HepG2 (cell line): ENCODE measurements around the gene BLOC1S2. TPM values are rescaled to one million over a fixed set of nuclear protein-coding genes. Genes with fewer than 3 reads are reported as not detected.

Experiments used
- ATAC-seq: fragments of 200-7000 bp; cut with Tn5 transposase; 3 replicates; pipeline ENCODE4 v1.9.1; 2020; ENCODE audit warnings: mild to moderate bottlenecking, moderate library complexity
- BruUV-seq: library from RNA; stranded (reverse); fragments of 400-500 nt; replicated peaks from 2 replicates; lab custom pipeline; 2021; lab: Mats Ljungman, UMichigan
- CTCF ChIA-PET: fragments of 300-600 bp; formaldehyde crosslinking; extraction: SDS; loops from one replicate; lab custom pipeline; 2021; ENCODE audit warnings: low total read pairs, inconsistent platforms, low intra/inter-chr PET ratio; lab: Yijun Ruan, JAX
- POLR2A ChIA-PET: fragments of 350-600 bp; sonication (Branson Sonifier 250); formaldehyde crosslinking; loops from one replicate; lab custom pipeline; 2020; ENCODE audit warnings: antibody characterized with exemption, inconsistent platforms; lab: Yijun Ruan, JAX
- DNase-seq: peaks from one replicate; pipeline ENCODE4 v3.0.0-alpha.2; 2015; ENCODE audit warnings: low spot score
- FAIRE-seq: peaks from 3 replicates; lab custom pipeline; 2011; peaks lifted over from hg19 to GRCh38; lab: Jason Lieb, UNC
- H2AFZ ChIP-seq: one replicate; pipeline ENCODE4 v1.6.1; 2011; ENCODE audit warnings: low read length, inconsistent platforms
- H3K27ac ChIP-seq: fragments of 300-600 bp; 3 replicates; pipeline ENCODE4 v1.8.0; 2011; ENCODE audit warnings: mixed run types, mild to moderate bottlenecking, mixed read lengths, low read length, inconsistent platforms; ENCODE audit not compliant: insufficient read depth; ENCODE audit errors: extremely low read length
- H3K27me3 ChIP-seq, 2 experiments: fragments of 200-600 bp in 1 of 2; 2 replicates in 1 of 2; 3 replicates in 1 of 2; pipeline versions ENCODE4 v1.6.0 to v1.8.0; 2011; ENCODE audit warnings: low read length in 2 of 2, mild to moderate bottlenecking in 2 of 2, moderate library complexity in 2 of 2, inconsistent platforms in 1 of 2; ENCODE audit not compliant: insufficient read depth in 2 of 2, control insufficient read depth in 1 of 2
- H3K36me3 ChIP-seq, 2 experiments: fragments of 200-600 bp in 1 of 2; replicated peaks in 1 of 2; 2 replicates in 1 of 2; 3 replicates in 1 of 2; pipeline versions ENCODE4 v1.5.1 to v1.8.0; 2011; ENCODE audit warnings: low read length in 2 of 2, inconsistent platforms in 1 of 2; ENCODE audit not compliant: insufficient read depth in 2 of 2, control insufficient read depth in 1 of 2
- H3K4me1 ChIP-seq: 2 replicates; pipeline ENCODE4 v1.5.1; 2012; ENCODE audit warnings: low read length, inconsistent platforms; ENCODE audit not compliant: insufficient read depth
- H3K4me2 ChIP-seq: 2 replicates; pipeline ENCODE4 v1.6.0; 2011; ENCODE audit warnings: low read depth, low read length, inconsistent platforms
- H3K4me3 ChIP-seq, 3 experiments: fragments of 200-600 bp in 1 of 3; sonication (generic), shearing (Covaris generic) in 1 of 3; replicated peaks in 1 of 3; 2 replicates each; pipeline ENCODE4 v1.5.1; 2011 to 2016; ENCODE audit warnings: low read length in 3 of 3, inconsistent platforms in 2 of 3, low read depth in 2 of 3, mild to moderate bottlenecking in 2 of 3, control low read depth in 1 of 3, mixed read lengths in 1 of 3; ENCODE audit not compliant: insufficient read depth in 1 of 3
- H3K79me2 ChIP-seq: one replicate; pipeline ENCODE4 v1.6.1; 2011; ENCODE audit warnings: low read length, inconsistent platforms; ENCODE audit not compliant: insufficient read depth
- H3K9ac ChIP-seq: 2 replicates; pipeline ENCODE4 v1.6.0; 2011; ENCODE audit warnings: mild to moderate bottlenecking, low read depth, low read length, inconsistent platforms; ENCODE audit not compliant: insufficient read depth
- H3K9me3 ChIP-seq: 2 replicates; pipeline ENCODE4 v1.5.1; 2012; ENCODE audit warnings: mild to moderate bottlenecking, low read length
- H4K20me1 ChIP-seq: 2 replicates; pipeline ENCODE4 v1.6.0; 2011; ENCODE audit warnings: inconsistent platforms, mild to moderate bottlenecking, low read length, moderate library complexity; ENCODE audit not compliant: insufficient read depth
- ATF7-NPFF ChIP-seq: sonication (generic); formaldehyde crosslinking; IDR thresholded peaks from 2 replicates; pipeline ENCODE4 v1.8.1; 2023; ENCODE audit warnings: mild to moderate bottlenecking, low read depth, missing genetic modification reagents, moderate library complexity
- ELK4 ChIP-seq: sonication (generic); formaldehyde crosslinking; IDR thresholded peaks from 2 replicates; pipeline ENCODE4 v1.9.0; 2021; ENCODE audit warnings: missing genetic modification reagents, borderline replicate concordance
- HCFC1 ChIP-seq: fragments of 150-350 bp; IDR thresholded peaks from 2 replicates; pipeline ENCODE4 v1.6.1; 2014; ENCODE audit warnings: low read depth, low read length
- HOXA7 ChIP-seq: sonication (generic); formaldehyde crosslinking; IDR thresholded peaks from 2 replicates; pipeline ENCODE4 v1.8.1; 2022; ENCODE audit warnings: mild to moderate bottlenecking, missing genetic modification reagents, moderate library complexity
- SNAPC4 ChIP-seq: sonication (generic); formaldehyde crosslinking; IDR thresholded peaks from 2 replicates; pipeline ENCODE4 v1.4.0; 2020; ENCODE audit warnings: mild to moderate bottlenecking, missing genetic modification reagents
- SRSF1 ChIP-seq: fragments of 200-400 bp; formaldehyde crosslinking; optimal IDR thresholded peaks from 2 replicates; pipeline ENCODE3; 2017; ENCODE audit warnings: mild to moderate bottlenecking, low read depth, low read length, moderate library complexity
- ZNF136 ChIP-seq: sonication (generic); formaldehyde crosslinking; IDR thresholded peaks from 2 replicates; pipeline ENCODE4 v1.8.1; 2022; ENCODE audit warnings: low read depth, mild to moderate bottlenecking, moderate library complexity, missing genetic modification reagents
- ZNF543 ChIP-seq: sonication (generic); formaldehyde crosslinking; IDR thresholded peaks from 2 replicates; pipeline ENCODE4 v1.4.0; 2020; ENCODE audit warnings: mild to moderate bottlenecking, missing genetic modification reagents
- ZNF747 ChIP-seq: sonication (generic); formaldehyde crosslinking; IDR thresholded peaks from 2 replicates; pipeline ENCODE4 v1.8.1; 2023; ENCODE audit warnings: missing genetic modification reagents, mild to moderate bottlenecking, borderline replicate concordance
- ZNF883 ChIP-seq: sonication (generic); formaldehyde crosslinking; IDR thresholded peaks from 2 replicates; pipeline ENCODE4 v1.5.1; 2020; ENCODE audit warnings: mild to moderate bottlenecking, missing genetic modification reagents; ENCODE audit errors: not compliant biosample characterization
- ZNF891 ChIP-seq: sonication (generic); formaldehyde crosslinking; IDR thresholded peaks from 2 replicates; pipeline ENCODE4 v1.5.0; 2020; ENCODE audit warnings: mild to moderate bottlenecking, missing genetic modification reagents
- whole genome bisulfite sequencing: methylation state at CpG from one replicate; pipeline ENCODE4 v1.1.6; 2017; ENCODE audit warnings: low lambda C conversion rate; 5-methylcytosine and 5-hydroxymethylcytosine counted together
- in situ Hi-C: cut with HindIII; loops from 2 replicates; pipeline ENCODE4 v1.10.0; 2017; ENCODE audit warnings: low pct_unique_long_range_greater_than_20kb; ENCODE audit not compliant: extremely low pct_ligation_motif_present
- intact Hi-C: fragments of 100-400 bp; cut with micrococcal nuclease; formaldehyde crosslinking; loops from one replicate; pipeline ENCODE4 v1.10.0; 2022; ENCODE audit not compliant: unreplicated experiment
- polyA plus RNA-seq, 8 experiments: library from polyadenylated mRNA; depleted of rRNA in 3 of 8; stranded (reverse) in 7 of 8; unstranded in 1 of 8; fragments of >200 nt; fragmentation: Illumina TruSeq in 4 of 8; extraction: Trizol in 4 of 8; gene quantifications; 2 replicates each; pipeline versions ENCODE4 v1.2.1 to v1.2.3, GENCODE V29; 2011 to 2016; ENCODE audit warnings: low read depth in 4 of 8, missing spikeins in 1 of 8, mixed read lengths in 1 of 8; ENCODE audit not compliant: insufficient read depth in 1 of 8
- total RNA-seq, 5 experiments: library from RNA; depleted of rRNA; stranded (reverse); fragments of >200 nt; fragmentation: Illumina TruSeq; extraction: Trizol; gene quantifications; 2 replicates each; pipeline ENCODE4 v1.2.3, GENCODE V29; 2016; ENCODE audit warnings: low read depth in 1 of 5
- TF ChIP-seq, protein P1 (sequence below): sonication (generic); formaldehyde crosslinking; IDR thresholded peaks from 2 replicates; pipeline ENCODE4 v1.4.0; 2020; ENCODE audit warnings: mild to moderate bottlenecking, missing genetic modification reagents

BLOC1S2 gene
- total and polyA plus RNA-seq, 2 of the 13 experiments (the other 11 are each of a cell fraction or from before 2014, with no cell fraction given) = 22.3 to 64.4 TPM

- peak within 1 kb of the TSS; percentile 79 to 100 (median 98) for H3K4me3 ChIP-seq
- H3K36me3 ChIP-seq = no peaks in the 10 kb centered on the region; a peak in 1 of 5 replicates
- peak within 1 kb of the TSS; percentile 83 for H3K27ac ChIP-seq
- H3K4me2 ChIP-seq = peak within 1 kb of the TSS; percentile 76
- H4K20me1 ChIP-seq = no peaks in the 10 kb centered on the region
- peak within 1 kb of the TSS; percentile 95 for H2AFZ ChIP-seq
- H3K79me2 ChIP-seq = peaks cover 18% of the 10 kb centered on the region
- H3K4me1 ChIP-seq = peaks cover 39% of the 10 kb centered on the region
- peak; percentile 76 for DNase-seq
- BruUV-seq = TSS peak; percentile 98
- in situ Hi-C loops = no loop called here
- no peaks in the 10 kb centered on the region for H3K9me3 ChIP-seq
- intact Hi-C loops = no loop called here
- CTCF ChIA-PET = no interaction called here
- WGBS = 5% methylated on average over 41 of the region's 49 CpGs
- FAIRE-seq = peak; percentile 79
- H3K9ac ChIP-seq = peak within 1 kb of the TSS; percentile 93
- POLR2A ChIA-PET = no interaction called here
- ATAC-seq = peak; percentile 90
- H3K27me3 ChIP-seq = no peaks in the 10 kb centered on the region; a peak in 1 of 5 replicates
- TF ChIP-seq ZNF891 (CRISPR knock-in tag) = no peak
- TF ChIP-seq ZNF747 (CRISPR knock-in tag) = no peak
- TF ChIP-seq ZNF136 (CRISPR knock-in tag) = peak; percentile 74; the same call in 1 of the 2 replicates
- no peak for TF ChIP-seq ZNF883 (CRISPR knock-in tag)
- TF ChIP-seq, protein P1, sequence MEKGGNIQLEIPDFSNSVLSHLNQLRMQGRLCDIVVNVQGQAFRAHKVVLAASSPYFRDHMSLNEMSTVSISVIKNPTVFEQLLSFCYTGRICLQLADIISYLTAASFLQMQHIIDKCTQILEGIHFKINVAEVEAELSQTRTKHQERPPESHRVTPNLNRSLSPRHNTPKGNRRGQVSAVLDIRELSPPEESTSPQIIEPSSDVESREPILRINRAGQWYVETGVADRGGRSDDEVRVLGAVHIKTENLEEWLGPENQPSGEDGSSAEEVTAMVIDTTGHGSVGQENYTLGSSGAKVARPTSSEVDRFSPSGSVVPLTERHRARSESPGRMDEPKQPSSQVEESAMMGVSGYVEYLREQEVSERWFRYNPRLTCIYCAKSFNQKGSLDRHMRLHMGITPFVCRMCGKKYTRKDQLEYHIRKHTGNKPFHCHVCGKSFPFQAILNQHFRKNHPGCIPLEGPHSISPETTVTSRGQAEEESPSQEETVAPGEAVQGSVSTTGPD = no peak
- no peak for TF ChIP-seq ELK4 (CRISPR knock-in tag)
- TF ChIP-seq SRSF1 = no peak
- no peak for TF ChIP-seq SNAPC4 (CRISPR knock-in tag)
- TF ChIP-seq ZNF543 (CRISPR knock-in tag) = 0 out of 2 replicates have a peak, but pooled peaks have one; percentile 33
- no peak for TF ChIP-seq ATF7-NPFF (CRISPR knock-in tag)
- TF ChIP-seq HCFC1 = peak; percentile 59; the same call in 1 of the 2 replicates
- TF ChIP-seq HOXA7 = no peak
These were observed 19.0 kb downstream of the BLOC1S2 start, which contains the start of gene CWF19L1 for GRCh38 chr10:100267239-100268104. Gene CWF19L1 (minus strand): TSS chr10:100267638. CDS start chr10:100267593, 45 bp downstream.
